Measurements from ENCODE around the gene NPY.
"Not testable (repeated sequence)": the region's sequence is repeated elsewhere in the genome, so short reads cannot be mapped to it uniquely, and the experiment has no call there.

NPY gene

DNA sequence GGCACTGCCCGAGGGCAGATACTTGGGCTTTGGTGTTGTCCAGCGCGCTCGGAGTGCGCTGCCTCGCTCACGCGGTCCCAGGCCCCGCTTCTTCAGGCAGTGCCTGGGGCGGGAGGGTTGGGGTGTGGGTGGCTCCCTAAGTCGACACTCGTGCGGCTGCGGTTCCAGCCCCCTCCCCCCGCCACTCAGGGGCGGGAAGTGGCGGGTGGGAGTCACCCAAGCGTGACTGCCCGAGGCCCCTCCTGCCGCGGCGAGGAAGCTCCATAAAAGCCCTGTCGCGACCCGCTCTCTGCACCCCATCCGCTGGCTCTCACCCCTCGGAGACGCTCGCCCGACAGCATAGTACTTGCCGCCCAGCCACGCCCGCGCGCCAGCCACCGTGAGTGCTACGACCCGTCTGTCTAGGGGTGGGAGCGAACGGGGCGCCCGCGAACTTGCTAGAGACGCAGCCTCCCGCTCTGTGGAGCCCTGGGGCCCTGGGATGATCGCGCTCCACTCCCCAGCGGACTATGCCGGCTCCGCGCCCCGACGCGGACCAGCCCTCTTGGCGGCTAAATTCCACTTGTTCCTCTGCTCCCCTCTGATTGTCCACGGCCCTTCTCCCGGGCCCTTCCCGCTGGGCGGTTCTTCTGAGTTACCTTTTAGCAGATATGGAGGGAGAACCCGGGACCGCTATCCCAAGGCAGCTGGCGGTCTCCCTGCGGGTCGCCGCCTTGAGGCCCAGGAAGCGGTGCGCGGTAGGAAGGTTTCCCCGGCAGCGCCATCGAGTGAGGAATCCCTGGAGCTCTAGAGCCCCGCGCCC, at the start of gene NPY:
Gene NPY (plus strand): TSS at position 294 of the 802 bp plus-strand sequence. CDS start 1,051 bp downstream, outside the sequence.
- no peaks in the 10 kb centered on the region for H3K36me3 ChIP-seq (ENCODE audit: control insufficient read depth, insufficient read depth, low read length)
- peaks cover 23% of the 10 kb centered on the region for H3K4me1 ChIP-seq (ENCODE audit: control insufficient read depth, insufficient read depth, low read length)
- peaks cover 70% of the 10 kb centered on the region for H3K27me3 ChIP-seq (ENCODE audit: control insufficient read depth, insufficient read depth, low read length)
- no peak within 1 kb of the TSS for H3K27ac ChIP-seq (ENCODE audit: low read depth, low read length)
- no peaks in the 10 kb centered on the region for H3K9me3 ChIP-seq (ENCODE audit: control insufficient read depth, insufficient read depth, low read length)
- H3K9ac ChIP-seq (ENCODE audit: low read depth, low read length) = no peak within 1 kb of the TSS
- peak within 1 kb of the TSS; percentile 62 for H3K4me3 ChIP-seq (ENCODE audit: low read depth, low read length)

- no peaks in the 10 kb centered on the region for H3K9me3 ChIP-seq (ENCODE audit: control insufficient read depth, insufficient read depth, low read length)
- H3K36me3 ChIP-seq (ENCODE audit: control insufficient read depth, insufficient read depth, low read length) = no peaks in the 10 kb centered on the region
- H3K27ac ChIP-seq (ENCODE audit: low read depth, low read length) = no peak overlapping the region
- no peak overlapping the region for H3K9ac ChIP-seq (ENCODE audit: low read depth, low read length)
- peaks cover 27% of the 10 kb centered on the region for H3K4me1 ChIP-seq (ENCODE audit: control insufficient read depth, insufficient read depth, low read length)
- no peak overlapping the region for H3K4me3 ChIP-seq (ENCODE audit: low read depth, low read length)
- no peaks in the 10 kb centered on the region for H3K27me3 ChIP-seq (ENCODE audit: control insufficient read depth, insufficient read depth, low read length)
Observed at GRCh38 chr7:24239260-24239659, 44.7 kb upstream of the NPY start.

GRCh38 chr7:24241206-24241605, 42.8 kb upstream of the NPY start:
- no peak overlapping the region for H3K9ac ChIP-seq (ENCODE audit: low read depth, low read length)

DNA sequence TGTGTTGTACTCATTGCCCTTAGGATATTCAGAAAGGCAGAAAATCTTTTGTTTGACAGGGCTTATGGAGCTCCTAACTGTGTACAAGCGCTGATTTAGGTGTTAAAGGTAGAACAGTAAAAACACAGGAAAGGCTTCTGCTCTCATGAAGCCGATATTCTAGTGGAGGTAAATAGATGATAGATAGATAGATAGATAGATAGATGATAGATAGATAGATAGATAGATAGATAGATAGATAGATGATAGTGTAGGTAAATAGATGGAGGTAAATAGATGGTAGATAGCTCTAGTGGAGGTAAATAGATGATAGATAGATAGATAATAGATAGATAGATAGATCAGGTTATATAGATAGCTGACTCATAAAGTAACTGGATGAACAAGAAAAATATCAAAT, 39.4 kb upstream of the NPY start:
- Histone ChIP-seq H3K9me3 (ENCODE audit: control insufficient read depth, insufficient read depth, low read length) (no peaks in the 10 kb centered on the region), H3K4me1 (ENCODE audit: control insufficient read depth, insufficient read depth, low read length) (no peaks in the 10 kb centered on the region), H3K4me3 (ENCODE audit: low read depth, low read length) (no peak overlapping the region), H3K27me3 (ENCODE audit: control insufficient read depth, insufficient read depth, low read length) (no peaks in the 10 kb centered on the region), H3K36me3 (ENCODE audit: control insufficient read depth, insufficient read depth, low read length) (no peaks in the 10 kb centered on the region), H3K27ac (ENCODE audit: low read depth, low read length) (no peak overlapping the region), H3K9ac (ENCODE audit: low read depth, low read length) (no peak overlapping the region)

More at GRCh38 chr7:24241206-24241605, 42.8 kb upstream of the NPY start:
- no peaks in the 10 kb centered on the region for H3K27me3 ChIP-seq (ENCODE audit: control insufficient read depth, insufficient read depth, low read length)
- no peaks in the 10 kb centered on the region for H3K9me3 ChIP-seq (ENCODE audit: control insufficient read depth, insufficient read depth, low read length)
- H3K4me1 ChIP-seq (ENCODE audit: control insufficient read depth, insufficient read depth, low read length) = peaks cover 9% of the 10 kb centered on the region
- no peak overlapping the region for H3K4me3 ChIP-seq (ENCODE audit: low read depth, low read length)
- H3K27ac ChIP-seq (ENCODE audit: low read depth, low read length) = no peak overlapping the region
- no peaks in the 10 kb centered on the region for H3K36me3 ChIP-seq (ENCODE audit: control insufficient read depth, insufficient read depth, low read length)

- Histone ChIP-seq H3K36me3 (ENCODE audit: control insufficient read depth, insufficient read depth, low read length) (no peaks in the 10 kb centered on the region), H3K4me3 (ENCODE audit: low read depth, low read length) (no peak overlapping the region), H3K9me3 (ENCODE audit: control insufficient read depth, insufficient read depth, low read length) (no peaks in the 10 kb centered on the region), H3K4me1 (ENCODE audit: control insufficient read depth, insufficient read depth, low read length) (no peaks in the 10 kb centered on the region), H3K27me3 (ENCODE audit: control insufficient read depth, insufficient read depth, low read length) (no peaks in the 10 kb centered on the region), H3K9ac (ENCODE audit: low read depth, low read length) (no peak overlapping the region), H3K27ac (ENCODE audit: low read depth, low read length) (no peak overlapping the region)
Observed at GRCh38 chr7:24245362-24245761, 38.6 kb upstream of the NPY start.

GRCh38 chr7:24249266-24249665, 34.7 kb upstream of the NPY start:
- Histone ChIP-seq H3K9me3 (ENCODE audit: control insufficient read depth, insufficient read depth, low read length) (no peaks in the 10 kb centered on the region), H3K27ac (ENCODE audit: low read depth, low read length) (no peak overlapping the region), H3K36me3 (ENCODE audit: control insufficient read depth, insufficient read depth, low read length) (no peaks in the 10 kb centered on the region), H3K27me3 (ENCODE audit: control insufficient read depth, insufficient read depth, low read length) (no peaks in the 10 kb centered on the region), H3K9ac (ENCODE audit: low read depth, low read length) (no peak overlapping the region), H3K4me3 (ENCODE audit: low read depth, low read length) (no peak overlapping the region), H3K4me1 (ENCODE audit: control insufficient read depth, insufficient read depth, low read length) (no peaks in the 10 kb centered on the region)

GRCh38 chr7:24251568-24251967, 32.4 kb upstream of the NPY start:
- Histone ChIP-seq H3K9me3 (ENCODE audit: control insufficient read depth, insufficient read depth, low read length) (no peaks in the 10 kb centered on the region), H3K27me3 (ENCODE audit: control insufficient read depth, insufficient read depth, low read length) (no peaks in the 10 kb centered on the region), H3K4me3 (ENCODE audit: low read depth, low read length) (no peak overlapping the region), H3K9ac (ENCODE audit: low read depth, low read length) (no peak overlapping the region), H3K4me1 (ENCODE audit: control insufficient read depth, insufficient read depth, low read length) (no peaks in the 10 kb centered on the region), H3K36me3 (ENCODE audit: control insufficient read depth, insufficient read depth, low read length) (no peaks in the 10 kb centered on the region), H3K27ac (ENCODE audit: low read depth, low read length) (no peak overlapping the region)

GRCh38 chr7:24255139-24255538, 28.9 kb upstream of the NPY start:
- H3K9ac ChIP-seq (ENCODE audit: low read depth, low read length) = no peak overlapping the region
- no peaks in the 10 kb centered on the region for H3K27me3 ChIP-seq (ENCODE audit: control insufficient read depth, insufficient read depth, low read length)
- H3K4me1 ChIP-seq (ENCODE audit: control insufficient read depth, insufficient read depth, low read length) = no peaks in the 10 kb centered on the region
- H3K36me3 ChIP-seq (ENCODE audit: control insufficient read depth, insufficient read depth, low read length) = no peaks in the 10 kb centered on the region
- H3K9me3 ChIP-seq (ENCODE audit: control insufficient read depth, insufficient read depth, low read length) = no peaks in the 10 kb centered on the region
- no peak overlapping the region for H3K27ac ChIP-seq (ENCODE audit: low read depth, low read length)
- no peak overlapping the region for H3K4me3 ChIP-seq (ENCODE audit: low read depth, low read length)

GRCh38 chr7:24258324-24258723, 25.7 kb upstream of the NPY start:
- H3K4me1 ChIP-seq (ENCODE audit: control insufficient read depth, insufficient read depth, low read length); H3K36me3 ChIP-seq (ENCODE audit: control insufficient read depth, insufficient read depth, low read length); H3K9me3 ChIP-seq (ENCODE audit: control insufficient read depth, insufficient read depth, low read length); H3K27me3 ChIP-seq (ENCODE audit: control insufficient read depth, insufficient read depth, low read length); H3K9ac ChIP-seq (ENCODE audit: low read depth, low read length); H3K4me3 ChIP-seq (ENCODE audit: low read depth, low read length); H3K27ac ChIP-seq (ENCODE audit: low read depth, low read length): not testable (repeated sequence)

DNA sequence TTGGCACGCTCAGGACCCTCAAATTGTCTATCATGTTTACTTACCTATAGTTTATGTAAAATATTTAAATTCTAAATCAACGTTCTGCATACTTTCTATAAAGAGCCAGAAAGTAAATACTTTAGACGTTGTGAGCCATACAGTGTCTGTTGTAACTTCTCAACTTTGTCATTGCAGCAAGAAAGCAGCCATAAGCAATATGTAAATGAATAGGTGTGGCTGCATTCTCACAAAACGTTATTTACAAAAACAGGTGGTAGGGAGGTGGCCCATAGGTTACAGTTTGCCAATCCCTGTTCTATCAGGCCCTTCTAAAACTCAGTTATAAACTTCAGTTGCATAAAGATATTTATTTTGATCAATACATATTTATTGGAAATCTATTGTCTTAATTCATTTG, 12.1 kb upstream of the NPY start:
- H3K36me3 ChIP-seq (ENCODE audit: control insufficient read depth, insufficient read depth, low read length) = no peaks in the 10 kb centered on the region
- no peak overlapping the region for H3K27ac ChIP-seq (ENCODE audit: low read depth, low read length)
- H3K9ac ChIP-seq (ENCODE audit: low read depth, low read length) = no peak overlapping the region
- H3K27me3 ChIP-seq (ENCODE audit: control insufficient read depth, insufficient read depth, low read length) = no peaks in the 10 kb centered on the region
- no peaks in the 10 kb centered on the region for H3K4me1 ChIP-seq (ENCODE audit: control insufficient read depth, insufficient read depth, low read length)
- H3K4me3 ChIP-seq (ENCODE audit: low read depth, low read length) = no peak overlapping the region
- no peaks in the 10 kb centered on the region for H3K9me3 ChIP-seq (ENCODE audit: control insufficient read depth, insufficient read depth, low read length)

DNA sequence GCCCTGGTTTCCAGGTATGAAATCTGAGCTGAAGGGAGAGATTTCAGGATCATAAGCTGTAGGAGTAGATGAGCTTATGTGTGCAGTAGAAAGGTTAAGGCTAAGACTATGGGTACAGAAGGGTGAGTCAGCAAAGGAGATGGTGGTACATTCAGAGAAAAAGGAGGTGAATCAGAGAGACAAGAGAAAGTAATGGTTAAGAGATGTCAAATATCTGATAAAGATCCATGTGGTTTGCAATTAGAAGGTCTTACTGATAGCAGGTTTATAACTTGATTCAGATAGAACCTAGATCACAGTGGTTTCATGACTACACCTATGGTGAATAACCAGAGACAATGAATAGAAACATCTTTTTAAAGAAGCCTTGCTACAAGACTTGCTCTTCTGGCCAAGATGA, 4.5 kb upstream of the NPY start:
- no peak overlapping the region for H3K27ac ChIP-seq (ENCODE audit: low read depth, low read length)
- no peak overlapping the region for H3K4me3 ChIP-seq (ENCODE audit: low read depth, low read length)
- peaks cover 5% of the 10 kb centered on the region; the same call in 1 of the 2 replicates for H3K9me3 ChIP-seq (ENCODE audit: control insufficient read depth, insufficient read depth, low read length)
- peaks cover 5% of the 10 kb centered on the region; the same call in 1 of the 2 replicates for H3K4me1 ChIP-seq (ENCODE audit: control insufficient read depth, insufficient read depth, low read length)
- peaks cover 34% of the 10 kb centered on the region for H3K27me3 ChIP-seq (ENCODE audit: control insufficient read depth, insufficient read depth, low read length)
- H3K9ac ChIP-seq (ENCODE audit: low read depth, low read length) = no peak overlapping the region
- no peaks in the 10 kb centered on the region for H3K36me3 ChIP-seq (ENCODE audit: control insufficient read depth, insufficient read depth, low read length)
